ENCODE measurements around the gene ZNF536. TPM values are rescaled to one million over a fixed set of nuclear protein-coding genes. Genes with fewer than 3 reads are reported as not detected.

Gene ZNF536
- total and polyA plus RNA-seq, 2 of the 4 experiments (the other 2 are of a cell fraction), result not detected

DNA sequence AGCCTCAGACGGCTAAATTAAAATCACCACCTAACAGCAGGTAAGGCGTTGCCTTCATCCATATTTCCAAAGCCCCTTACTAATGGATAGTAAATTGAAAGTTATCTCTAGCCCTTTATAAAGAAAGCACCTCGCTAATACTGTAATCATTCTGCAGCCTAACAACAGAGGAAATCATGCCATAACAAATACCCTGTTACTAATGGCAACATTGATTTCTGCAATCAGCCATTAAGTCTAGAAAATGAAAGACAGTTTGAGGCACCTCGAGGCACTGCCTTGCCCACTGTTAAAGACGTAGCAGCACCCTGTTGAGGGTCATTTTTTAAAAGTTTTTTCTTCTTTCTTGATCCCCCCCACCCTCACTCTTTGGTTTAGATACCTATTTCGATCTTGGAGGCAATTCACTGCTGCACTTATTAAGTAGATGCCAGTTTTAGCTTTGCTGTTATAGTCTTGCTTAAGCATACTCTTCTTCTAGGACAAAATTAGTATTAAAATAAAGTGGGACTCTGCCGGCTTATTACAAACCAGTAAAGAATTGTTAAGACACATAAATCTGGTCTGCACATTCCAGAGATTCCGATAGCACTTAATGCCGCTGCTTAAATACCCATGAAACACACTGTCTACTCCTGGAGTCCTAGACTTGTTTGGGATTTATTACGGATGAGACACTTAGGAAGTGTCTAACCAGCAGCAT is 74.8 kb downstream of the ZNF536 start:
- TF ChIP-seq RCOR1 (IDR thresholded peaks at IDR 0.05; ENCODE audit: insufficient replicate concordance, low read length), result no peak
- TF ChIP-seq NFE2L2 (IDR thresholded peaks at IDR 0.05; ENCODE audit: low read depth, low read length), result no peak
- TF ChIP-seq, protein P1, sequence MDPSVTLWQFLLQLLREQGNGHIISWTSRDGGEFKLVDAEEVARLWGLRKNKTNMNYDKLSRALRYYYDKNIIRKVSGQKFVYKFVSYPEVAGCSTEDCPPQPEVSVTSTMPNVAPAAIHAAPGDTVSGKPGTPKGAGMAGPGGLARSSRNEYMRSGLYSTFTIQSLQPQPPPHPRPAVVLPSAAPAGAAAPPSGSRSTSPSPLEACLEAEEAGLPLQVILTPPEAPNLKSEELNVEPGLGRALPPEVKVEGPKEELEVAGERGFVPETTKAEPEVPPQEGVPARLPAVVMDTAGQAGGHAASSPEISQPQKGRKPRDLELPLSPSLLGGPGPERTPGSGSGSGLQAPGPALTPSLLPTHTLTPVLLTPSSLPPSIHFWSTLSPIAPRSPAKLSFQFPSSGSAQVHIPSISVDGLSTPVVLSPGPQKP (IDR thresholded peaks at IDR 0.05; ENCODE audit: borderline replicate concordance, low read depth, low read length), result no peak
- no peak for TF ChIP-seq CEBPB (IDR thresholded peaks at IDR 0.05; ENCODE audit: low read depth, low read length)
- TF ChIP-seq BHLHE40 (IDR thresholded peaks at IDR 0.05; ENCODE audit: low read depth, low read length), result no peak
- TF ChIP-seq CHD1 (IDR thresholded peaks at IDR 0.05; ENCODE audit: low read depth, low read length), result no peak
- TF ChIP-seq RFX5 (IDR thresholded peaks at IDR 0.05; ENCODE audit: low read depth, low read length), result no peak
- TF ChIP-seq MAZ (IDR thresholded peaks at IDR 0.05; ENCODE audit: borderline replicate concordance, low read depth, low read length), result no peak
- TF ChIP-seq, protein P2, sequence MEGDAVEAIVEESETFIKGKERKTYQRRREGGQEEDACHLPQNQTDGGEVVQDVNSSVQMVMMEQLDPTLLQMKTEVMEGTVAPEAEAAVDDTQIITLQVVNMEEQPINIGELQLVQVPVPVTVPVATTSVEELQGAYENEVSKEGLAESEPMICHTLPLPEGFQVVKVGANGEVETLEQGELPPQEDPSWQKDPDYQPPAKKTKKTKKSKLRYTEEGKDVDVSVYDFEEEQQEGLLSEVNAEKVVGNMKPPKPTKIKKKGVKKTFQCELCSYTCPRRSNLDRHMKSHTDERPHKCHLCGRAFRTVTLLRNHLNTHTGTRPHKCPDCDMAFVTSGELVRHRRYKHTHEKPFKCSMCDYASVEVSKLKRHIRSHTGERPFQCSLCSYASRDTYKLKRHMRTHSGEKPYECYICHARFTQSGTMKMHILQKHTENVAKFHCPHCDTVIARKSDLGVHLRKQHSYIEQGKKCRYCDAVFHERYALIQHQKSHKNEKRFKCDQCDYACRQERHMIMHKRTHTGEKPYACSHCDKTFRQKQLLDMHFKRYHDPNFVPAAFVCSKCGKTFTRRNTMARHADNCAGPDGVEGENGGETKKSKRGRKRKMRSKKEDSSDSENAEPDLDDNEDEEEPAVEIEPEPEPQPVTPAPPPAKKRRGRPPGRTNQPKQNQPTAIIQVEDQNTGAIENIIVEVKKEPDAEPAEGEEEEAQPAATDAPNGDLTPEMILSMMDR (conservative IDR thresholded peaks at IDR 0.05; ENCODE audit: low read depth, low read length), result no peak
- no peak for TF ChIP-seq FOS (IDR thresholded peaks at IDR 0.05; ENCODE audit: low read depth, low read length)
- TF ChIP-seq MXI1 (IDR thresholded peaks at IDR 0.05; ENCODE audit: borderline replicate concordance, low read depth, low read length), result no peak
- TF ChIP-seq MAFK (IDR thresholded peaks at IDR 0.05; ENCODE audit: low read depth, low read length), result no peak
- TF ChIP-seq POLR2A (IDR thresholded peaks at IDR 0.05; ENCODE audit: low read depth, low read length), result no peak
- no peak overlapping the region for H3K56ac ChIP-seq (ENCODE audit: extremely low read depth, insufficient read depth, low read length)
- no peaks in the 10 kb centered on the region for H3K27me3 ChIP-seq (ENCODE audit: control insufficient read depth, insufficient read depth, low read length)
- in situ Hi-C loops (cut with MboI; ENCODE audit: low sequenced_read_pairs) (no loop called here), intact Hi-C loops (cut with micrococcal nuclease) (no loop called here), dilution Hi-C loops (cut with HindIII; ENCODE audit: low sequenced_read_pairs, unreplicated experiment) (no loop called here)
- ChIA-PET POLR2A (ENCODE audit: unreplicated experiment) (no interaction called here), CTCF (no interaction called here)
- BruUV-seq (replicated peaks), result no TSS peak
- no peaks in the 10 kb centered on the region for H3K4me1 ChIP-seq (ENCODE audit: control insufficient read depth, insufficient read depth, low read length)
- no peak overlapping the region for H3K27ac ChIP-seq (ENCODE audit: insufficient read depth, low read length)
- no peak overlapping the region for H2BK20ac ChIP-seq (ENCODE audit: low read depth, low read length)
- no peak overlapping the region for H4K8ac ChIP-seq (ENCODE audit: low read depth in 2 of 2, low read length in 2 of 2)
- H2BK120ac ChIP-seq (ENCODE audit: low read depth, low read length), result no peak overlapping the region
- H3K23ac ChIP-seq (ENCODE audit: low read depth, low read length), result no peak overlapping the region
- no peak overlapping the region for H3K18ac ChIP-seq (ENCODE audit: low read depth, low read length)
- H3K9me3 ChIP-seq (ENCODE audit: control insufficient read depth, insufficient read depth, low read length), result peaks cover 29% of the 10 kb centered on the region
- ATAC-seq (ENCODE audit: low read depth) (no peak), DNase-seq (no peak)
- no peaks in the 10 kb centered on the region for H4K20me1 ChIP-seq (ENCODE audit: insufficient read depth, low read length)
- H3K9me1 ChIP-seq (ENCODE audit: insufficient read depth, low read length), result no peaks in the 10 kb centered on the region
- no peak overlapping the region for H2BK15ac ChIP-seq (ENCODE audit: low read depth, low read length)
- H3K79me1 ChIP-seq (ENCODE audit: low read depth in 1 of 2, low read length in 2 of 2), result no peaks in the 10 kb centered on the region
- no peak overlapping the region for H2AFZ ChIP-seq (replicated peaks; ENCODE audit: low read length, poor library complexity)
- WGBS, 2 experiments (ENCODE audit: extremely low coverage in 2 of 2, insufficient read length in 1 of 2), result no CpG with 5 or more reads among the region's 10 CpGs
- H4K91ac ChIP-seq (ENCODE audit: insufficient read depth, low read depth, low read length), result no peak overlapping the region
- H3K14ac ChIP-seq (replicated peaks; ENCODE audit: low read depth, low read length), result no peak overlapping the region
- H3K36me3 ChIP-seq (ENCODE audit: control insufficient read depth, insufficient read depth, low read length), result no peaks in the 10 kb centered on the region
- no peak overlapping the region for H2BK5ac ChIP-seq (ENCODE audit: low read depth, low read length, poor library complexity, severe bottlenecking)
- H2AK9ac ChIP-seq (replicated peaks; ENCODE audit: low read depth, low read length, poor library complexity), result no peak overlapping the region
- no peak overlapping the region for H3K9ac ChIP-seq (ENCODE audit: low read depth, low read length)
- no peak overlapping the region for H3K4me2 ChIP-seq (ENCODE audit: low read depth, low read length)
- H4K5ac ChIP-seq (ENCODE audit: low read depth, low read length), result no peak overlapping the region
- no peak overlapping the region for H3K4ac ChIP-seq (ENCODE audit: low read depth, low read length)
- no peak overlapping the region for H3K4me3 ChIP-seq (ENCODE audit: insufficient read depth, low read depth, low read length)
- no peak overlapping the region for H2AK5ac ChIP-seq (ENCODE audit: low read depth, low read length)

All from IMR-90 (cell line).